Endothelial cell of umbilical vein (primary cell): Measurements from ENCODE around the gene KIF2C. TPM values are rescaled to one million over a fixed set of nuclear protein-coding genes. Genes with fewer than 3 reads are reported as not detected.

Source experiments
- BruUV-seq: library from RNA; stranded (reverse); fragments of 400-500 nt; replicated peaks from 2 replicates; lab custom pipeline; 2021; lab: Mats Ljungman, UMichigan
- CTCF ChIA-PET: fragments of 300-600, 350-600 bp; sonication (Branson Sonifier 250); formaldehyde crosslinking; loops from one replicate; lab custom pipeline; 2021; ENCODE audit warnings: antibody characterized with exemption, inconsistent platforms; lab: Charles Lee
- POLR2A ChIA-PET: fragments of 300-600, 350-600 bp; sonication (Branson Sonifier 250); formaldehyde crosslinking; loops from one replicate; lab custom pipeline; 2021; ENCODE audit warnings: antibody characterized with exemption, inconsistent platforms; lab: Charles Lee
- DNase-seq: peaks from one replicate; pipeline ENCODE4 v3.0.0-alpha.2; 2011; ENCODE audit warnings: low read depth, low spot score
- FAIRE-seq: peaks from 2 replicates; lab custom pipeline; 2011; peaks lifted over from hg19 to GRCh38; lab: Jason Lieb, UNC
- H2AFZ ChIP-seq: 2 replicates; pipeline ENCODE4 v1.6.0; 2012; ENCODE audit warnings: low read depth, low read length, control low read depth, inconsistent platforms
- H3K27ac ChIP-seq: 2 replicates; pipeline ENCODE4 v1.5.1; 2011; ENCODE audit warnings: low read depth, mild to moderate bottlenecking, control low read depth, low read length, moderate library complexity; ENCODE audit not compliant: insufficient read depth
- H3K27me3 ChIP-seq, 2 experiments: 2 replicates each; pipeline versions ENCODE4 v1.6.0 to v1.6.1; 2011; ENCODE audit warnings: low read length in 2 of 2, mixed read lengths in 1 of 2; ENCODE audit not compliant: control insufficient read depth in 2 of 2, insufficient read depth in 2 of 2
- H3K36me3 ChIP-seq, 2 experiments: 2 replicates in 1 of 2; 3 replicates in 1 of 2; pipeline ENCODE4 v1.5.1; 2011; ENCODE audit warnings: low read length in 2 of 2, mild to moderate bottlenecking in 1 of 2, moderate library complexity in 1 of 2; ENCODE audit not compliant: control insufficient read depth in 2 of 2, insufficient read depth in 2 of 2; ENCODE audit errors: extremely low read depth in 1 of 2
- H3K4me1 ChIP-seq: 3 replicates; pipeline ENCODE4 v1.5.1; 2011; ENCODE audit warnings: mild to moderate bottlenecking, low read length; ENCODE audit not compliant: control insufficient read depth, insufficient read depth; ENCODE audit errors: extremely low read depth
- H3K4me2 ChIP-seq: 2 replicates; pipeline ENCODE4 v1.6.1; 2011; ENCODE audit warnings: low read length, control low read depth, mixed read lengths; ENCODE audit not compliant: insufficient read depth
- H3K4me3 ChIP-seq, 3 experiments: fragments of 200-600 bp in 1 of 3; sonication (generic), shearing (Covaris generic) in 1 of 3; replicated peaks in 1 of 3; 2 replicates each; pipeline ENCODE4 v1.5.1; 2011 to 2016; ENCODE audit warnings: control low read depth in 3 of 3, low read length in 3 of 3, mild to moderate bottlenecking in 2 of 3, inconsistent platforms in 1 of 3, low read depth in 1 of 3, moderate library complexity in 1 of 3; ENCODE audit not compliant: insufficient read depth in 1 of 3
- H3K79me2 ChIP-seq: 2 replicates; pipeline ENCODE4 v1.6.0; 2012; ENCODE audit warnings: low read length, inconsistent platforms; ENCODE audit not compliant: control insufficient read depth, insufficient read depth
- H3K9ac ChIP-seq: replicated peaks from 2 replicates; pipeline ENCODE3; 2011; ENCODE audit warnings: low read length, control low read depth; ENCODE audit not compliant: insufficient read depth; ENCODE audit errors: extremely low read depth
- H3K9me1 ChIP-seq: replicated peaks from 3 replicates; pipeline ENCODE4 v1.6.0; 2011; ENCODE audit warnings: mild to moderate bottlenecking, low read length; ENCODE audit not compliant: control insufficient read depth, insufficient read depth; ENCODE audit errors: extremely low read depth
- H3K9me3 ChIP-seq: replicated peaks from 2 replicates; pipeline ENCODE4 v1.5.1; 2012; ENCODE audit warnings: low read length, inconsistent platforms; ENCODE audit not compliant: control insufficient read depth, insufficient read depth
- H4K20me1 ChIP-seq: replicated peaks from 2 replicates; pipeline ENCODE3; 2011; ENCODE audit warnings: mild to moderate bottlenecking, low read length; ENCODE audit not compliant: control insufficient read depth, insufficient read depth; ENCODE audit errors: extremely low read depth
- EZH2 ChIP-seq: IDR thresholded peaks from 2 replicates; pipeline ENCODE4 v1.6.1; 2012; ENCODE audit warnings: borderline replicate concordance, low read depth, mild to moderate bottlenecking, moderate library complexity, low read length, inconsistent platforms; ENCODE audit not compliant: severe bottlenecking
- FOS ChIP-seq: IDR thresholded peaks from 2 replicates; pipeline ENCODE4 v1.6.1; 2011; ENCODE audit warnings: mild to moderate bottlenecking, low read length, moderate library complexity, borderline replicate concordance; ENCODE audit not compliant: insufficient read depth
- JUN ChIP-seq: IDR thresholded peaks from 2 replicates; pipeline ENCODE4 v1.6.1; 2011; ENCODE audit warnings: borderline replicate concordance, low read depth; ENCODE audit not compliant: insufficient read length, insufficient read depth
- POLR2AphosphoS5 ChIP-seq: IDR thresholded peaks from 2 replicates; pipeline ENCODE4 v1.6.1; 2012; ENCODE audit warnings: low read depth, mild to moderate bottlenecking, control low read depth, low read length, moderate library complexity; ENCODE audit not compliant: insufficient read depth
- dilution Hi-C: fragments of 300-500 bp; cut with MboI; formaldehyde crosslinking; loops from one replicate; pipeline ENCODE4 v1.15.0; 2019; ENCODE audit warnings: low sequenced_read_pairs; ENCODE audit not compliant: extremely low pct_ligation_motif_present
- intact Hi-C: fragments of 100-400 bp; cut with micrococcal nuclease; formaldehyde crosslinking; loops from one replicate; pipeline ENCODE4 v1.10.0; 2022
- polyA plus RNA-seq, 4 experiments: library from polyadenylated mRNA; depleted of rRNA in 3 of 4; stranded (reverse) in 3 of 4; unstranded in 1 of 4; fragments of >200 nt; gene quantifications; 2 replicates each; pipeline versions ENCODE4 v1.2.1 to v1.2.3, GENCODE V29; 2011 to 2012; ENCODE audit warnings: missing spikeins in 1 of 4
- total RNA-seq: library from RNA; stranded (reverse); gene quantifications from 2 replicates; pipeline ENCODE4 v1.2.3, GENCODE V29; 2021
- TF ChIP-seq, protein P1 (sequence below), 2 donors: IDR thresholded peaks; 1 replicate in 1 of 2; 2 replicates in 1 of 2; pipeline ENCODE4 v1.5.1; 2011; ENCODE audit warnings: low read length in 2 of 2, mild to moderate bottlenecking in 2 of 2, moderate library complexity in 2 of 2, control low read depth in 1 of 2, inconsistent platforms in 1 of 2, low read depth in 1 of 2; ENCODE audit not compliant: insufficient read depth in 1 of 2; ENCODE audit errors: extremely low read depth in 1 of 2

The KIF2C gene
- total and polyA plus RNA-seq, 2 donors (not counting 3 experiments of a cell fraction or from before 2014, with no cell fraction given), result 27.1 to 53.7 TPM

DNA sequence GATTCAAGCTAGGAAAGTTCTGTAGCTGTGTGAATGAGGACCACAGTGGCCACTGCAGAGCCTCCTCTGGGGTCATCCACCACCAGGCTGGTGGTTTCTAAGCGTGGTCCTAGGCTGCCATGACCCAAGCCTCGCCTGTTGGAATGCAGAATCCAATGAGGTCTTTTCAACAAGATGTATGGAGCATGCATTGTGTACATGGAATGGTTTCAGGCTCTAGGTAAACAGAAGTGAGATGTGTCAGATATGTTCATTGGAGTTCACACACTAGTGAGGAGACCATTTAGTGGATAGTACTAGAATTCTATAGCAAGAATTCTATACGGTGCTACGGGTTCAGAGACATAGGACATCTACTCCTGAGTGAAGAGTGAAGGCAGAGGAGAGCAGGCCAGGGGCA is 19.4 kb upstream of the KIF2C start:
- Histone ChIP-seq H3K27me3 (peaks cover 3 to 4% of the 10 kb centered on the region in 2 experiments), H3K27ac (no peak overlapping the region), H3K79me2 (no peaks in the 10 kb centered on the region), H3K4me1 (no peaks in the 10 kb centered on the region), H2AFZ (no peak overlapping the region), H4K20me1 (no peaks in the 10 kb centered on the region), H3K4me3 (no peak overlapping the region), H3K9me1 (no peaks in the 10 kb centered on the region), H3K9ac (no peak overlapping the region), H3K36me3 (no peaks in the 10 kb centered on the region), H3K4me2 (no peak overlapping the region), H3K9me3 (no peaks in the 10 kb centered on the region)
- CTCF ChIA-PET, result no interaction called here
- dilution Hi-C loops (no loop called here), intact Hi-C loops (no loop called here)
- FAIRE-seq (no peak), DNase-seq (no peak)
- POLR2A ChIA-PET, result no interaction called here
- TF ChIP-seq POLR2AphosphoS5, result no peak
- no peak for TF ChIP-seq EZH2
- TF ChIP-seq FOS, result no peak
- TF ChIP-seq JUN, result no peak
- TF ChIP-seq, protein P1, sequence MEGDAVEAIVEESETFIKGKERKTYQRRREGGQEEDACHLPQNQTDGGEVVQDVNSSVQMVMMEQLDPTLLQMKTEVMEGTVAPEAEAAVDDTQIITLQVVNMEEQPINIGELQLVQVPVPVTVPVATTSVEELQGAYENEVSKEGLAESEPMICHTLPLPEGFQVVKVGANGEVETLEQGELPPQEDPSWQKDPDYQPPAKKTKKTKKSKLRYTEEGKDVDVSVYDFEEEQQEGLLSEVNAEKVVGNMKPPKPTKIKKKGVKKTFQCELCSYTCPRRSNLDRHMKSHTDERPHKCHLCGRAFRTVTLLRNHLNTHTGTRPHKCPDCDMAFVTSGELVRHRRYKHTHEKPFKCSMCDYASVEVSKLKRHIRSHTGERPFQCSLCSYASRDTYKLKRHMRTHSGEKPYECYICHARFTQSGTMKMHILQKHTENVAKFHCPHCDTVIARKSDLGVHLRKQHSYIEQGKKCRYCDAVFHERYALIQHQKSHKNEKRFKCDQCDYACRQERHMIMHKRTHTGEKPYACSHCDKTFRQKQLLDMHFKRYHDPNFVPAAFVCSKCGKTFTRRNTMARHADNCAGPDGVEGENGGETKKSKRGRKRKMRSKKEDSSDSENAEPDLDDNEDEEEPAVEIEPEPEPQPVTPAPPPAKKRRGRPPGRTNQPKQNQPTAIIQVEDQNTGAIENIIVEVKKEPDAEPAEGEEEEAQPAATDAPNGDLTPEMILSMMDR (IDR thresholded peaks at IDR 0.05; ENCODE audit: extremely low read depth in 1 of 2, insufficient read depth in 1 of 2, low read depth in 1 of 2, low read length in 2 of 2), result no peak
- BruUV-seq, result no TSS peak
